ENCODE data around the gene PHYH.
A peak's percentile ranks its signal among the peaks of the same experiment; 100 is the strongest.
"Not testable (repeated sequence)": the region's sequence is repeated elsewhere in the genome, so short reads cannot be mapped to it uniquely, and the experiment has no call there.

PHYH gene

DNA sequence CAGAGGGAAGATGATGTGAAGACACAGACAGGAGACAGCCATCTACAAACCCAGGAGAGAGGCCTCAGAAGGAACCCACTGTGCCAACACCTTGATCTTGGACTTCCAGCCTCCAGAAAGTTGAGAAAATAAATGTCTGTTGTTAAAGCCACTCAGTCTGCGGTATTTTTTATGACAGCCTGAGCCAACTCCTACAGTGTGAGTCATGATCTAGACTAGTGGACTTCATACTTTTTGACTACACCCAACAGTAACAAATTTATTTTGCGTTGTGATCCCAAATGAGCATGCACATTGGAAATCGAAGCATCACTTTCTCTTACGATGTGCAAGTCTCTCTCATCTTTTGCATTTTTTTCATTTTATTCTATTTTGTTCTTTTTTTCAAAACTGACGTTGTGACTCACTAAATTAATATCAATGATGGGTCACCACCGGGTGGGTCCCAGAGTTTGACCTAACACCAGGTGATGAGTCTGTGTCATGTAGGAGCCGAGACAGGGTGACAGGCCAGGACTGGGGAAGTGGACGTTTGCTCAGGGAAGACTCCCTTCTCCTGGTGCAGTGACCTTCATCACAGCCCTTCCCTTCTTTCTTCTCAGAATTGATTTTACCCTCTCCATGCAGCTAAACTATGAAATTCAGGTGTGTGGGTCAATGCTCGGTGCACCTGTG lies 28.9 kb downstream of the PHYH start:
- Mint-ChIP-seq H3K27ac (peak overlapping the region; percentile 13), H3K9me3 (no peaks in the 10 kb centered on the region), H3K4me1 (ENCODE audit: low read depth) (peaks cover 2% of the 10 kb centered on the region), H3K27me3 (peaks cover 1% of the 10 kb centered on the region), H3K36me3 (ENCODE audit: low read depth) (no peaks in the 10 kb centered on the region), H3K4me3 (no peak overlapping the region)
- DNase-seq = no peak

DNA sequence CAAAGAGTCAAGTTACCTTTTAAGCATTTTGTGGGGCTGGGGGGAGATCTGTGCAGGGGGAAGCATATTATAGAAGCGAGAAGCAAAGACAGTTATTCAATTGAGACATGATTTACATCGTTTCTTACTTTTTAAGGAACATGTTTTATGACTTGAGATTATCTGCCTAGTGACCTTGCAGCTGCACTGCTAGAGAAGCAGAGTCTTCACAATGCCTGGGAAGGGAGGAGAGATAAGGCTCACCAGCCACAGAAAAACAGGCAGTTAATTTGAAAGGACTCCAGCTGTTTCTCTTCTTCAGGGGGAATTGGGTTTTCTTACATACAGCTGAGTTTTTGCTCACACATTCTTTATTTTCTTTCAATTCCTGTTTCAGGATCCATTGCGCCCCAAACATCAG lies 31.0 kb downstream of the PHYH start:
- DNase-seq = no peak
- peaks cover 2% of the 10 kb centered on the region for H3K4me1 Mint-ChIP-seq (ENCODE audit: low read depth)
- no peaks in the 10 kb centered on the region for H3K36me3 Mint-ChIP-seq (ENCODE audit: low read depth)
- H3K27ac Mint-ChIP-seq = no peak overlapping the region
- no peak overlapping the region for H3K4me3 Mint-ChIP-seq
- no peaks in the 10 kb centered on the region for H3K9me3 Mint-ChIP-seq
- H3K27me3 Mint-ChIP-seq = peaks cover 8% of the 10 kb centered on the region

DNA sequence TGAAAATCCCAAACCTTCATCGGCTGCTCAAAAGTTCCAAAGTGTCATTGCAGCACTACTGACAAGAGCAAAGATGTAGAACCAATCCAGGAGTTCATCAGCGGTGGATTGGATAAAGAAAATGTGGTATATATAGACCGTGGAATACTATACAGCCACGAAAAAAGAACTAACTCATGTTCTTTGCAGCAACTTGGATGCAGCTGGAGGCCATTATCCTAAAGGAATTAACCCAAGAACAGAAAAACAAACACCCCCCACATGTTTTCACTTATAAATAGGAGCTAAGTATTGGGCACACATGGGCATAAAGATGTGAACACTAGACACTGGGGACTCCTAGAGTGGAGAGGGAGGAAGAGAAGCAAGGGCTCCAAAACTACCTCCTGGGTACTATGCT lies 31.6 kb downstream of the PHYH start:
- Mint-ChIP-seq H3K9me3 (no peaks in the 10 kb centered on the region), H3K27me3 (peaks cover 14% of the 10 kb centered on the region), H3K4me3 (no peak overlapping the region), H3K27ac (no peak overlapping the region), H3K36me3 (ENCODE audit: low read depth) (no peaks in the 10 kb centered on the region), H3K4me1 (ENCODE audit: low read depth) (peaks cover 2% of the 10 kb centered on the region)
- DNase-seq = no peak

DNA sequence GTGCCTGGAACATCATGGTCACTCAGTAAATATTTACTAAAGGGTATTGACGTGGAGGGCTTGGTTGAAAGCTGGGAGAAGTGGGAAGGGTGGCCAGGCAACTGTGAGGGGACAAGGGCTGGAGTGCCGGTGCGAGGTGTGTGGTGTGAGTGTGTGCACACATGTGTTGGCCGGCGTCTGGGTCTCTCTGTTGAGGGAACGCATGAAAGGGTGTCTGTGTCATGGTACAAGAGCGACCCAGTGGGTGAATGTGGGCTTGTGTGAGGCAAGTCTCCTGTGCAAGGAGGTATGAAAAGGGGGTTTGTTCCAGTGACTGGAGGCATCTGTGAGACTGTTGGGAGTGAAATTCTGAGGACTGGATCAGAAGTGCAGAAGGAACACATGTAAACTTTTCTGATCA lies 36.3 kb downstream of the PHYH start:
- H3K4me1 Mint-ChIP-seq (ENCODE audit: low read depth) = no peaks in the 10 kb centered on the region
- no peak for DNase-seq
- no peak overlapping the region for H3K4me3 Mint-ChIP-seq
- H3K9me3 Mint-ChIP-seq = no peaks in the 10 kb centered on the region
- peaks cover 26% of the 10 kb centered on the region for H3K27me3 Mint-ChIP-seq
- no peak overlapping the region for H3K27ac Mint-ChIP-seq
- no peaks in the 10 kb centered on the region for H3K36me3 Mint-ChIP-seq (ENCODE audit: low read depth)

DNA sequence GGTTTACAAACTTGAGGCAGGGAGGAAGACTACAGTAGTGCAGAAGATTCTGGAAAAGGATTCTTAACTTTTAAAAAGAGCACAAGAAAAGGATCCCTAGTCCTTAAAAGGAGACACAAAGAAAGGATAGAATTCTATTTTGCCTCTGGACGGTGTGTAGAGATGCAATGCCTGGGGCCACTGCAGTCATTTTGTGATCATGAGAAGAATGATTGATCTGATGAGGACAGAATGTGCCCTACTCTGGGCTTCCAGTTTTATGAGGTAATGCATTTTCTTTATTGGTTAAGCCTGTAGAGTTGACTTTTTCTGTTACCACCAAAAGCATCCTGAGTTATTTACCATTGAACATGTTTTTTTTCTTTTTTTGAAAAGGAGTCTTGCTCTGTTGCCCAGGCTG lies 37.4 kb downstream of the PHYH start:
- Mint-ChIP-seq H3K9me3 (no peaks in the 10 kb centered on the region), H3K4me1 (ENCODE audit: low read depth) (peaks cover 3% of the 10 kb centered on the region), H3K27ac (no peak overlapping the region), H3K27me3 (peaks cover 26% of the 10 kb centered on the region), H3K4me3 (no peak overlapping the region), H3K36me3 (ENCODE audit: low read depth) (no peaks in the 10 kb centered on the region)
- no peak for DNase-seq

DNA sequence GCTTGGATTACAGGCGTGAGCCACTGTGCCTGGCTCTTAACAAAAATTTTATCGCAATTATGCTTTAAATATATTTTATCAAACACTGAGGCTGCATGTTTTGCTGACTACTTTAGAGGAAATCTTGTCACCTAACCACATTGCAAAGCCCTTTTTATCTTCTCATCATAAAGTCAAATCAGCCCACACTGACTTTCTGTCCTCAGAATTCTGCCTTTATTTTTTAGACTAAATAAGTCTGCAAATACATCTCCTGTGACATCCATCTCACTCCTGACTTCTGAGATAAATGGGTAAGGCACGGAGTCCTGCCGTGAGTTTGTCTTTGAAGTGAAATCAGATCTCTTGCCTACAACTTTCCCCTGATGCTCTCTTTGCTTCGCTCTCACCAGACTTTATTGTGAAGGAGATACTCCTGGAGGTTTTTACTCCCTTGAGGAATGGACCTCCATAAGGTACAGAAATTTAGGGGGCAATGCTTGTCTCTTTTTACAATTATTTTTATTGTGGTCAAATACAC lies 42.2 kb downstream of the PHYH start:
- Mint-ChIP-seq H3K4me3 (no peak overlapping the region), H3K27me3 (peaks cover 8% of the 10 kb centered on the region), H3K27ac (no peak overlapping the region), H3K9me3 (no peaks in the 10 kb centered on the region), H3K4me1 (ENCODE audit: low read depth) (peaks cover 3% of the 10 kb centered on the region), H3K36me3 (ENCODE audit: low read depth) (no peaks in the 10 kb centered on the region)
- no peak for DNase-seq

DNA sequence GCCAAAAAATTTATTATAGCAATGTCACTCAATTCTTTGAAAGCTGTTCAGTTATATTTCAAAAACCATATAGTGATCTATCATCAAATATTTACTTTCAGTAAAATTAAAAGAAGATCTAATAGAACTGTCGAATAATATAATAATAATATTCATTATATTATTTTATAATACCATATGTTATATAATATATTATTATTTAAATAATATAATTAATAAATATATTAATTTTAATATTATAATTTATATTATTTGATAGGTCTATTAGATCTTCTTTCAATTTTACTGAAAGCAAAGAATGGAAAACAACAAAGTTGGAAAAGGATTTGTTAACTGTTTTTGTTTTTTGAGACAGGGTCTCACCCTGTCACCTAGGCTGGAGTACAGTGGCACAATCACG lies 43.2 kb downstream of the PHYH start:
- Mint-ChIP-seq H3K27ac (no peak overlapping the region), H3K4me3 (no peak overlapping the region), H3K4me1 (ENCODE audit: low read depth) (peaks cover 3% of the 10 kb centered on the region), H3K9me3 (no peaks in the 10 kb centered on the region), H3K36me3 (ENCODE audit: low read depth) (no peaks in the 10 kb centered on the region), H3K27me3 (peaks cover 3% of the 10 kb centered on the region)
- no peak for DNase-seq

DNA sequence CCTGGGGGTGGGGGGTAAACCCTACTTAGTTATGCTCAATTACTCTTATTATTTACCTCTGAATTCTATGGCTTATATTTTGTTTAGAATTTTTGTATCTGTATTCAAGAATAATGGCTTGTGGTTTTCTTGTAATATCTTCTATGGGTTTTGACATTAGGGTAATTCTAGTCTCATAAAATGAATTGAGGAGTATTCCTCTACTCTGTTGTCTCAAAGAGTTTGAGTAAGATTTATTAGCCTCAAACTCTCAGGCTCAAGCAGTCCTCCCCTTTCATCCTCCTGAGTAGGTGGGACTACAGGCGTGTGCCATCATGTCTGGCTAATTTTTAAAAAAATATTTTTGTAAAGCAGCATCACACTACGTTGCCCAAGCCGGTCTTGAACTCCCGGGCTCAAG lies 46.1 kb downstream of the PHYH start:
- Mint-ChIP-seq H3K36me3 (ENCODE audit: low read depth) (no peaks in the 10 kb centered on the region), H3K9me3 (no peaks in the 10 kb centered on the region), H3K4me1 (ENCODE audit: low read depth) (peaks cover 3% of the 10 kb centered on the region), H3K27ac (no peak overlapping the region), H3K27me3 (no peaks in the 10 kb centered on the region), H3K4me3 (no peak overlapping the region)
- no peak for DNase-seq

DNA sequence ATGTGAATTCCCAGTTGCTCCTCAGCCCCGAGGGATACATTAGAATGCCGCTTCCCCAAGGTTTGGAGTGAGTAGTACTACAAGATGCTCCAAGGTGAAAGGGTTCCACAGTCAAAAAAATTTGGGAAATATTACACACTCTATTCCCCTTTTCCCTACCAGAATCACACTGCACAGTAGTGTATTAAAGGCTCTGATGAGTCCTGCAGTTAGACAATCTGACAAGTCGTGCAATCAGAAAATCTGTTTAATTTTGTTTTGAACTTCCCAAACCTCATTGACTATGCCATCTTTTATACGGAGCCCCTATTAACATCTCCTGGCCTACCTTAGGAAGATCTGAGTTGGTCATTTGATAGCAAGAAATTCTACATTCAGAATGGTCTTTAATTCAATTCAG lies 52.1 kb downstream of the PHYH start:
- no peaks in the 10 kb centered on the region for H3K36me3 Mint-ChIP-seq (ENCODE audit: low read depth)
- H3K9me3 Mint-ChIP-seq = no peaks in the 10 kb centered on the region
- H3K27ac Mint-ChIP-seq = no peak overlapping the region
- no peak overlapping the region for H3K4me3 Mint-ChIP-seq
- no peaks in the 10 kb centered on the region for H3K4me1 Mint-ChIP-seq (ENCODE audit: low read depth)
- H3K27me3 Mint-ChIP-seq = no peaks in the 10 kb centered on the region
- DNase-seq = no peak

DNA sequence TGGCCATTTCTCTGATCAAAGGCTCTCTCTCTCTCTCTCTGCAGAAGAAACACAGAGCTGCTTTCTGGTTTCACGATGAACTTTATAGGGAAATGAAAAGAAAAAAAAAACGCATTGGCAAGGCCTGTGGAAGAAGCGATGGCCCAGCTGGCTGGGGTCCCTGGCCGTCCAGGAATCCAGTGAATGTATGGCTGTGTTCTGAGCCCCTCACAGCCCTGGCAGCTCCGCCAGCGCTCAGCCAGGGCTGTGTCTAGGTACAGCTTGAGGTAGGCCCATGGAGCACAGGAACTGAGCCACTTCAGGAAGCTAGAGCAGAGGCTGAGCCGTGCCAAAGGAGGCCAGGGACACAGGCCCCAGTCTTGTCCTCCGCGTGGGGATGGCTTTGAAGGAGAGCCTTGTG lies 52.6 kb downstream of the PHYH start:
- Mint-ChIP-seq H3K27me3 (no peaks in the 10 kb centered on the region), H3K4me1 (ENCODE audit: low read depth) (no peaks in the 10 kb centered on the region), H3K36me3 (ENCODE audit: low read depth) (no peaks in the 10 kb centered on the region), H3K9me3 (no peaks in the 10 kb centered on the region), H3K4me3 (no peak overlapping the region), H3K27ac (no peak overlapping the region)
- DNase-seq = no peak

DNA sequence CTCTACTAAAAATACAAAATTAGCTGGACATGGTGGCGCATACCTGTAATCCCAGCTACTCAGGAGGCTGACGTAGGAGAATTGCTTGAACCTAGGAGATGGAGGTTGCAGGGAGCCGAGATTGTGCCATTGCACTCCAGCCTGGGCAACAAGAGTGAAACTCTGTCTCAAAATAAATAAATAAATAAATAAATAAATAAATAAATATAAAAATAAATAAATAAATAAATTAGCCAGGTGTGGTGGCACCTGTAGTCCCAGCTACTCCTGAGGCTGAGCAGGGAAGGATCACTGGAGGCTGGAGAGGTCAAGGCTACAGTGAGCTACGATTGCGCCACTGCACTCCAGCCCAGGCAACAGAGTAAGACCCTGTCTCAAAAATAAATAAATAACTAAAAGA lies 57.6 kb downstream of the PHYH start:
- not testable (repeated sequence) for H3K4me1 Mint-ChIP-seq (ENCODE audit: low read depth); H3K27ac Mint-ChIP-seq; DNase-seq; H3K9me3 Mint-ChIP-seq; H3K27me3 Mint-ChIP-seq; H3K36me3 Mint-ChIP-seq (ENCODE audit: low read depth); H3K4me3 Mint-ChIP-seq

DNA sequence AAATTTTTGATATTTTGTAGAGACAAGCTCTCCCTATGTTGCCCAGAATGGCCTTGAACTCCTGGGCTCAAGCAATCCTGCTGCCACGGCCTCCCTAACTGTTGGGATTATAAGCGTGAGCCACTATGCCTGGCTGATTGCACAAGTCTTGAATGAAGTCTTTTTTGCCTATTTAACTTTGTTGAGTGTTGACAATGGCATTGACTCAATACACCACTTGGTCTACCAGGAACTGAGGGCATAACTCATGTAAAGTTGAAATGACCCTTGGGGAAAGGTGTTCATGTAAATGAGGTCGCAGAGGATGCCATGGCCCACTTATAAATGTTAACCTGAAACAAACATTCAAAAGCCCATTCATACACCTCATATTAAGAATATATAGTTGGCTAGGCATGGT lies 58.3 kb downstream of the PHYH start:
- Mint-ChIP-seq H3K9me3 (no peaks in the 10 kb centered on the region), H3K4me3 (no peak overlapping the region), H3K36me3 (ENCODE audit: low read depth) (no peaks in the 10 kb centered on the region), H3K27me3 (no peaks in the 10 kb centered on the region), H3K27ac (no peak overlapping the region), H3K4me1 (ENCODE audit: low read depth) (no peaks in the 10 kb centered on the region)
- DNase-seq = no peak

DNA sequence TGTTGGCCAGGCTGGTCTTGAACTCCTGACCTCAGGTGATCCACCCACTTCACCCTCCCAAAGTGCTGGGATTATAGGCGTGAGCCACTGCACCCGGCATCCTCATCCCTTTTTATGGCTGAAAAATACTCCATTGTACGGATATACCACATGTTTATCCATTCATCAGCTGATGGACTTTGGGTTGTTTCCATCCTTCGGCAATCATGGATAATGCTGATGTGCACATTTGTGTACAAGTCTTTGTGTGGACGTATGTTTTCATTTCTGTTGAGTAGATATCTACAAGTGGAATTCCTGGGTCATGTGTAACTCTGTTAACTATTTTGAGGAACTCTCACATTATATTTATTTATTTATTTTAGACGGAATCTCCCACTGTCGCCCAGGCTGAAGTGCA lies 59.9 kb downstream of the PHYH start:
- Mint-ChIP-seq H3K27ac (no peak overlapping the region), H3K36me3 (ENCODE audit: low read depth) (no peaks in the 10 kb centered on the region)
- no peak for DNase-seq

DNA sequence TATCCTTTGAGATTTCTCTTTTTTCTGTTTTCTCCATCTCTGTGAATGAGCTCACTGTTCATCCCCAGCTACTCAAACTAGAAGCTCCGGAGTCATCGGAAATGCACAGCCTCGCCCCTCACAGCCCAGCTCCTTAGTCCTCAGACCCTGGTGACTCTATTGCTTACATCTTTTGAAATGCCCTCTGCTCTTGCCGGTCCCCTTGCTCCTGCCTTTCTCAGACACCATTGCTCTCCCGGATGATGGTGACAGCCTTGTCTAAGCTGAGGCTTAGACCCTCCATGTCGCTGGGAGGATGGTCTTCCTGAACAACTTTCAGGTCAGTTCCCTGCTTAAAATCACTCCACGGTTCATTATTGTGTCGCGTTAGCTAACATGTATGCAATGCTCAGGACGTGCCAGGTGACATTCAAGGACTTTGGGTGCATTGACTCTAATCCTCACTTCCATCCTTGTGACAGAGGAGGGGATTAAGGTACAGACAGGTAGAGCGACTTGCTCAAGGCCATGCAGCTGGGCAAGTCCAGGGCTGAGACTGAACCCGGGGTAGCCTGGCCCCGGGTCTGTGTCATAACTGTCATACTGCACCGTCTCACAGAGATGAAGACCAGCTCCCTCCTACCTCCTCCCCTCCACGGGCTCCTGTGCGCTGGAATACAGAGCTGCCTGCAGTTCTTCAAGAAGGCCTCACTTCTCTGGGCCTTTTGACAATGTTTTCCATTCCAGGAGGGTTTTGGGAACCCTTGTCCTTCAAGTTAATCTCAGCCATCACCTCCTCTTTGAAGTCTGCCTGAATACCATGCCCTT lies 61.4 kb downstream of the PHYH start:
- Mint-ChIP-seq H3K27ac (no peak overlapping the region), H3K9me3 (no peaks in the 10 kb centered on the region), H3K4me3 (no peak overlapping the region), H3K27me3 (no peaks in the 10 kb centered on the region), H3K36me3 (ENCODE audit: low read depth) (no peaks in the 10 kb centered on the region), H3K4me1 (ENCODE audit: low read depth) (no peaks in the 10 kb centered on the region)
- no peak for DNase-seq

More for the DNA sequence above, 59.9 kb downstream of the PHYH start:
- H3K27me3 Mint-ChIP-seq = no peaks in the 10 kb centered on the region
- H3K4me1 Mint-ChIP-seq (ENCODE audit: low read depth) = no peaks in the 10 kb centered on the region
- H3K9me3 Mint-ChIP-seq = no peaks in the 10 kb centered on the region
- H3K4me3 Mint-ChIP-seq = no peak overlapping the region

DNA sequence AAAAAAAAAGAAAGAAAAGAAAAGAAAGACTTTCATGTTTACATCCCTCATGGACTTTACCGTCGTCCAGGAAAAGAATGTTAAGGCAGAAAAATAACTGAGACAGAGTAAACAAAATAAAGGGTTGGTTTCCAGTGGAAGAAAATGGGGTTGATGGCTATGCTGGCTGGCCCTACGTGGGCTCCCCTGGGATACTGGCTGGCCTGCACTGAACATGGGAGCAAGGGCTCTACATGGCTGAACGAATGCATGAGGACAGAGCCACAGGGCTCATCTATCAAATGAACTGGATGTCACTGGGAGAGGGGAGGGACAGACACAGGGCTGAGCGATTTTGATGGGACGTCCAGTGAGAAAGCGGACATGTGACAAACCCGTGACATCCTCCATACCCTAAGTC lies 63.2 kb downstream of the PHYH start:
- Mint-ChIP-seq H3K27ac (no peak overlapping the region), H3K27me3 (no peaks in the 10 kb centered on the region), H3K9me3 (no peaks in the 10 kb centered on the region), H3K4me3 (no peak overlapping the region), H3K36me3 (ENCODE audit: low read depth) (no peaks in the 10 kb centered on the region), H3K4me1 (ENCODE audit: low read depth) (no peaks in the 10 kb centered on the region)
- no peak for DNase-seq

Measured in activated T-cell treated with anti-CD3 and anti-CD28 coated beads, Interleukin-2, amount 50 U/mL, for 24 hours (primary cell).